HG03457 (cell line): Measurements from ENCODE around the gene SPPL2B.
"Not testable (repeated sequence)": the region's sequence is repeated elsewhere in the genome, so short reads cannot be mapped to it uniquely, and the experiment has no call there.

Experiments used
- ATAC-seq: cut with Tn5 transposase; IDR thresholded peaks from one replicate; pipeline ENCODE4 v1.9.1; 2021; ENCODE audit warnings: moderate number of reproducible peaks; ENCODE audit not compliant: unreplicated experiment

Gene SPPL2B

DNA sequence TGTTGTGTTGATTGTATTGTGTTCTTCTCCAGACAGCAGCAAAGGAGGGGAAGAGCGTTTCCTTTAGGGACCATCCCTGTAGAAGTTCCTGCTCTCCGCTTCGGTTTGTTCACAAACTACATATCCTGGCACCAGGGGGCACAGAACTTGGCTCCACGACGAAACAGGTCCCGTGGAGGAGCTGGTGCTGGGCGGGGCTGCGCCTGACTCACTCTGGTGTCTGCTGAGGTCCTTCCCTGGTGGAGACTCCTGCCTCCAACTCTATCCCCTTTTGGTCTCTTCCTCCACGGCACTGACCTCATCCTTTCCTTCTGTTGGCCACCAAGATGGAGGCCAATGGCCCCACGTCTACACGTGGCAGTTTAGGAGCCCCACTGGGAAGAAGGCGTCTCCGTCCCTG lies 46.3 kb downstream of the SPPL2B start:
- no peak for ATAC-seq

DNA sequence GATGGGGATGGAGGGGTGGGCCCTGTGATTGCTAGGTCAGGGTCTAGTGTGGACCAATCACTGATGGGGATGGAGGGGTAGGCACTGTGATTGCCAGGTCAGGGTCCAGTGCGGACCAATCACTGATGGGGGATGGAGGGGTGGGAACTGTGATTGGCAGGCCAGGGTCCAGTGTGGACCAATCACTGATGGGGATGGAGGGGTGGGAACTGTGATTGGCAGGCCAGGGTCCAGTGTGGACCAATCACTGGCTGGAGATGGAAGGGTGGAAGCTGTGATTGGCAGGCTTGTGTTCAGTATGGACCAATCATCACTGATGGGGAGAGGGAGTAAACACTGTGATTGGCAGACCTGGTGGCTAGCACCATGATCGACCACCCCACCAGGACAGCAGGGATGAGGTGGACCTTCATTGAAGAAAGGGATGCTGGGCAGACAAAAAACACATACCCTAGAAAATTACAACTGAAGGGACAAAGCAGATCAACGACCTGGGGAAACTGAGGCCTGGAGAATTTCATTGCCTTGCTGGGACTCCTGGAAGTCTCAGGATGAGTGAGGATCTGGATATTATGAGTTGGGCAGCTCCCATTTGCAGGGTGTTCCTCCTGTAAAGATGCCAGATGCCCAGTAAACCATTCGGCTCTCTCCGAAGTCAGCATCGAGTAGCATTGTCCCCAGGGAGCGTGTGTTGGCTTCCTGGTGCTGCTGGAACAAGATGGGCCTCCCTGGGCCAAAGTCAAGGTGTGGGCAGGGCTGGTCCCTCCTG lies 47.1 kb downstream of the SPPL2B start:
- ATAC-seq, result no peak

DNA sequence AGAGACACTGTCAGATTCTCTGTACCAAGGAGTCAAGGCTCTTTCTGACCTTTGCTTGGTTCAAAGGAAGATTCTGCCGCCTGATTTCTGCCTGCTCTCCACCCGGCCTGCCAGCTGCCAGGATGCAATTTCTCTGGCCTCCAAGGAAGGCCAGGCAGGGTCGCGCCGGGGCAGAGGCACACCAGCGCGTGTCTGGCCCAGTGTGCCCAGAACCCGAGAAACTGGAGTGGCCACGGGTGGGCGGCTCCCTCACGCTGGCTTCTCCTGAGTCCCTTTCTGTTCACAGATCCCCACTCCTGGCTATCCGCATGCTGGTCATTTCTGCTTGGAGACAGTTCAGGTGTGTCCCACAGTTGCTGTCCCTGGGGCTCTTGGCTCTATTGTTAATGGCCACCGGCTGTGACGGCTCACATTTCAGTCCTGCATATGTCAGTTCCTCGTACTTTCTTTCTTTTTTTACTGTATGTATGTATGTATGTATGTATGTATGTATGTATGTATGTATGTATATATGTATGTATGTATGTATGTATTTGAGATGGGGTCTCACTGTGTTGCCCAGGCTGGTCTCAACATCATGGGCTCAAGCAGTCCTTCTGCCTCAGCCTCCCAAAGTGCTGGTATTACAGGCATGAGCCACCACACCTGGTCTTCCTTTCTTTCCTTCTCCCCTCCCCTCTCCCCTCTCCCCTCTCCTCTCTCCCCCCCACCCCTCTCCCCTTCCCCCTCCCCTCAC lies 48.5 kb downstream of the SPPL2B start:
- no peak for ATAC-seq

DNA sequence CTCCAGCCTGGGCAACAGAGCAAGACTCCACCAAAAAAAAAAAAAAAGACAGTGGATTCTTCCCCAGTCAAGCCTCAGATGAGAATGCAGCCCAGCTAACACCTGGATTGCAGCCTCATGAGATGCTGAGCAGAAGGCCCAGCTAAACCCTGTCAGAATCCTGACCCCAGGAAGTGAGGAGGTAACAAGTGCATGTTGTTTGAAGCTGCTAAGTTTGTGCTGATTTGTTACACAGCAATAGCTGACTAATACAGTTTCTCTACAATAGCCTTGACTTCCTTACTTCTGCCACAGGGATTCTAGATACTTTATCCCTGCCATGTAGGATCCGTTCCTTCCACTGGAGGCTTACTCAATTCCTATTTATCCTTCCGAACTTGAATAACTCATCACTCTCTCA lies 52.1 kb downstream of the SPPL2B start:
- no peak for ATAC-seq

DNA sequence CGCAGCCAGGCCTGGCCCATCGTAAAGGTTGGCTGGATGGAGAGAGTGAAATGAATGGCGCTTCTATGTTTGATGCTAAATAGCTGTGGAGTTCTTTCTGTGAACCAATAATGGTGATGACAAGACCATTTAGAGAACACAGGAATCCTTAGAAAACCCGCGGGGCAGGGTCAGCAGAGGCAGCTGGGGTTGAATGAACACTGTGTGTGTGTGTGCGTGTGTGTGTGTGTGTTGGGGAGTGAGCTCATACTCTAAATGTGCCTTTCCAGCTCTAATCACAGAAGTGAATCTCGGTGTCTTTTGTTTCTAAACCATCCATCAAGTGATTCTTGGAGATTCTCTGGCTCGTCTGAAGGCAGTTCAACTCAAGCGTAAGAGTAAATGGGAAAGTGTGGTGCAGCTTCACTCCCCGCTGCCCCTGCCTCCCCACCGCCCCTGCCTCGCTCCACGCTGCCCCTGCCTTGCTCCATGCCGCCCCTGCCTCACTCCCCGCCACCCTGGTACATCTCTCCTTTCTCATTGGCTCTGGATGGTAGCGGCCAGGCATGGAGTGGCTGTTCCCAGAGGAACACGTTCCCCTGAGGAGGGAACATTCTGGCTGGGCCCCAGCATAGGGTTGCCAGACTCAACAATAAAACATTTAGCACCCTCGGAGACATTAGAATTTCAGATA lies 52.8 kb downstream of the SPPL2B start:
- ATAC-seq, result no peak

DNA sequence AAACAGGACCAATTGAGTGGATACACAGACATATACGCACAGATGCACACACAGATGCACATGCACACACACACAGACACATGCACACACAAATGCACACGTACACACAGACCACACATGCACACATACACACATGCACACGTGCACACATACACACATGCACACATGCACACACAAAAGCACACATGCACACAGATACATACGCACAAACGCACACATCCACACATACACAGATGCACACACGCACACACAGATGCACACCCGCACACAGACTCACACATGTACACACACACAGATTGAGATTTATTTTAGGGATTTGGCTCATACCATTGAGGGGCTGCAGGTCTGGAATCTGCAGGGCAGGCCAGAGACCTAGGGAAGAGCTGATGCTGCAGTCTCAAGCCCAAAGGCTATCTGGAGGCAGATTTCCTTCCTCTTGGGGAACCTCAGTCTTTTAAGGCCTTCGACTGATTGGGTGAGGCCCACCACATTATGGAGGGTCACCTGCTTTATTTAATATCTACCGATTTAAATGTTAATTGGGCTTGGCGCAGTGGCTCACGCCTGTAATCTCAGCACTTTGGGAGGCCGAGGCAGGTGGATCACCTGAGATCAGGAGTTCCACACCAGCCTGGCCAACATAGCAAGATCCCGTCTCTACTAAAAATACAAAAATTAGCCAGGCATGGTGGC lies 54.2 kb downstream of the SPPL2B start:
- no peak for ATAC-seq

DNA sequence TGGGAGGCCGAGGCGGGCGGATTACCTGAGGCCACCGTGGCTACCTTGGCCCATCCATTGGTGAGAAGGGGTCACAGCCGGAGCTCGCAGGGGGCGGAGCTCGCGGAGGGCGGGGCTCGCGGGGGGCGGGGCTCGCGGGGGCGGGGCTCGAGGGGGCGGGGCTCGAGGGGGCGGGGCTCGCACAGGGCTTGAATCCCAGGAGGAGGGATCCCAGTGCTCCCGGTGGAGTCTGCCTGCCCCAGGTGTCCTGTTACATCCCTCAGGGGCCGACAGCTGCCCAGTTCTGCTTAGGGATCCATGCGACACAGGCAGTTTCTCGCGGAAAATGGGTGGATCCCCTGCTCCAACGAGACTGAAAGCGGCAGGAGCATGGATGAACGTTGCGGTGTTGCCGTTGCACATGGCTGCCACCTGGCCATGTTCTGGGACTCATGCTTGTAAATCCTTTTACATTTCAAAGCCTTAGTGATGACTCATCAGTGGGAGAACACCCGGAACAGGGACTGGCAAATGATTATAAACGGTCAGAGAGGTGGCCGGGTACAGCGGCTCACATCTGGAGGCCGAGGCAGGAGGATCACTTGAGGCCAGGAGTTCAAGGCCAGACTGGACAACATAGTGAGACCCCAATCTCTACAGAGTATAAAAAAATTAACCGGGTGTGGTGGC lies 56.7 kb downstream of the SPPL2B start:
- ATAC-seq, result no peak

DNA sequence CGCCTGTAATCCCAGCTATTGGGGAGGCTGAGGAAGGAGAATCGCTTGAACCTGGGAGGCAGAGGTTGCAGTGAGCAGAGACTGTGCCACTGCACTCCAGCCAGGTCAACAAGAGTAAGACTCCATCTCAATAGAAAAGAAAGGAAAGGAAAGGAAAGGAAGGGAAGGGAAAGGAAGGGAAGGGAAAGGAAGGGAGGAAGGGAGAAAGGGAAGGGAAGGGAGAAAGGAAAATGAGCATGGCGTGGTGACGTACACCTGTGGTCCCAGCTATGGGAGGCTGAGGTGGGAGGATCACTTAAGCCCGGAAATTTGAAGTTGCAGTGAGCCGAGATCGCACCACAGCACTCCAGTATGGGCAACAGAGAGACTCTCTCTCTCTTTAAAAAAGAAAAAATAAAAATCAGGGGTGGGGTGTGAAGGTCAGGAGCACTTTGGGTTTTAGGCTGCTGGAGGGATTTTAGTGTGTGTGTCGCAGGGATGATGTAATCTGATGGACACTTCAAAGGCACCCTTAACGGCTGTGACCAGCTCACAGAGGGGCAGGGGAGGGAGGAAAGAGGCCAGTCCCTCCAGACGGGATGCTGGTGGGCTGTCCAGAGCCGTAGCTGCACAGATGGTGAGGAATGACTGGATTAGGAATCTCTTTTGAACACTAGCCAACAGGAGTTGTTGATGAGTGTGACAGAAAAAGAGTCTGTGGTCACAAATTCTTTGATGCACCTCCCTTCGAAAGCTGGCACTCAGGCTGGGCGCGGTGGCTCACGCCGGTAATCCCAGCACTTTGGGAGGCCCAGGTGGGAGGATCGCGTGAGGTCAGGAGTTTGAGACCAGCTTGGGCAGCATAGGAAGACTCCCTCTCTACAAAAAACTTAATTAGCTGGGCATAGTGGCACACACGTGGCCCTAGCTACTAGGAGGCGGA lies 59.1 kb downstream of the SPPL2B start:
- ATAC-seq, result no peak

DNA sequence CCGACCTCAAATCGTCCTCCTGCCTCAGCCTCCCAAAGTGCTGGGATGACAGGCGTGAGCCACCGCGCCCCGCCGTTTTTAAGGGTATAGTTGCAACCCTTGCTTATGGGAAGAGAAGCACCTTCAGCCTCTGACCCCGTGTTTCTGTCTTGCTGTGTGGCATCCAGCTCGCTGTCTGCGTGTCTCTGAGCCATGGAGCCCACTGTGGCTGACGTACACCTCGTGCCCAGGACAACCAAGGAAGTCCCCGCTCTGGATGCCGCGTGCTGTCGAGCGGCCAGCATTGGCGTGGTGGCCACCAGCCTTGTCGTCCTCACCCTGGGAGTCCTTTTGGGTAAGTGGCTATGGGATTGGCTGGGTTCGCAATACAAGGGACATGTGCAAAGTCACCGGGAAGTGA lies 61.1 kb downstream of the SPPL2B start:
- no peak for ATAC-seq

DNA sequence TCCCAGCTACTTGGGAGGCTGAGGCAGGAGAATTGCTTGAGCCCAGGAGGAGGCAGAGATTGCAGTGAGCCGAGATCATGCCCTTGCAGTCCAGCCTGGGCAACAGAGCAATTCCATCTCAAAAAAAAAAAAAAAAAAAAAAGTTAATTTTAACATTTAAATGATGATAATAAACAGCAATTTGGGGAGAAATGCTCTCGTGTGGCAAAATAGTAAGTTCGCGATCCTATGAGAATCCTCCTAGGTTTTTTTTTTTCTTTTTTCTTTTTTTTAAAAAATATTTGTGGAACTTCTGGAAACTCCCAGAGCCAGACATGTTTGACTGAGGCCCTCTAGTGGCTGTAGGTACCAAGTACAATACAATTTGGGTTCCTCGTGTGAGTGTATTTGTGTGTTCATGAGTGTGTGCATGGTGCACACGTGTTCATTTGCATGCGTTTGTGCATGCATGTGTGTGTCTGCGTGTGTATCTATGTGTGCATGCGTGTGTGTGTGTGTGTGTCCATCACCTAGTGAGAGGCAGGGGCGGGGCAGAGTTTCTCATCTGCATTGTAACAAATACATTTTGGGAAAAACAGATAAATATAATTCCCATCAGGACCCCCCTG lies 62.7 kb downstream of the SPPL2B start:
- no peak for ATAC-seq

DNA sequence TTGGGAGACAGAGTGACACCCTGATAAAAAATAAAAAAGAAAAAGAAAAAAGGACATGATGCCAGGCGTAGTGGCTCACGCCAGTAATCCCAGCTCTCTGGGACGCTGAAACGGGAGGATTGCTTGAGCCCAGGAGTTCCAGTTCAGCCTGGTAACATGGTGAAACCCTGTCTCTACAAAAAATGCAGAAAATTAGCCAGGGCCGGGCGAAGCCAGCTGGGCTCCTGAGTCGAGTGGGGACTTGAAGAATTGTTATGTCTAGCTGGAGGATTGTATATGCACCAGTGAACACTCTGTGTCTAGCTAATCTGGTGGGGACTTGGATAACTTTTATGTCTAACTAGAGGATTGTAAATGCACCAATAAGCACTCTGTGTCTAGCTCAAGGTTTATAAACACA lies 63.9 kb downstream of the SPPL2B start:
- ATAC-seq, result no peak

DNA sequence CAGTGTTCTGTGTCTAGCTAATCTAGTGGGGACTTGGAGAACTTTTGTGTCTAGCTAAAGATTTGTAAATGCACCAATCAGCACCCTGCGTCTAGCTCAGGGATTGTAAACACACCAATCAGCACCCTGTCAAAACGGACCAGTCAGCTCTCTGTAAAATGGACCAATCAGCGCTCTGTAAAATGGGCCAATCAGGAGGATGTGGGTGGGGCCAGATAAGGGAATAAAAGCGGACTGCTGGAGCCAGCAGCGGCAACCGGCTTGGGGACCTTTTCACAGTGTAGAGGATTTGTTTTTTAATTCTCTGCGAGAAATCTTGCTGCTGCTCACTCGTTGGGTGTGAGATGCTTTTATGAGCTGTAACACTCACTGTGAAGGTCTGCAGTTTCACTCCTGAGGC lies 64.4 kb downstream of the SPPL2B start:
- not testable (repeated sequence) for ATAC-seq

DNA sequence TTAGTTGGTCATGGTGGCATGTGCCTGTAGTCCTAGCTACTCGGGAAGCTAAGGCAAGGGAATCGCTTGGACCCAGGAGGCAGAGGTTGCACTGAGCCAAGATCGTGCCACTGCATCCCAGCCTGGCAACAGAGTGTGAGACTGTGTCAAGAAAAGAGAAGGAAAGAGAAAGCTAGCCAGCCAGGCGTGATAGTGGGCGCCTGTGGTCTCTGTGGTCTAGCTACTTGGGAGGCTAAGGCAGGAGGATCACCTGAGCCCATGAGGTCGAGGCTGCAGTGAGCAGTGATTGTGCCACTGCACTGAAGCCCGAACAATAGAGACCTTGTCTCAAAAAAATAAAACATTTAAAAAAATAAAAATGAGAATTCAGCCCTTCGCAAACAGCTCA lies 65.6 kb downstream of the SPPL2B start:
- no peak for ATAC-seq

DNA sequence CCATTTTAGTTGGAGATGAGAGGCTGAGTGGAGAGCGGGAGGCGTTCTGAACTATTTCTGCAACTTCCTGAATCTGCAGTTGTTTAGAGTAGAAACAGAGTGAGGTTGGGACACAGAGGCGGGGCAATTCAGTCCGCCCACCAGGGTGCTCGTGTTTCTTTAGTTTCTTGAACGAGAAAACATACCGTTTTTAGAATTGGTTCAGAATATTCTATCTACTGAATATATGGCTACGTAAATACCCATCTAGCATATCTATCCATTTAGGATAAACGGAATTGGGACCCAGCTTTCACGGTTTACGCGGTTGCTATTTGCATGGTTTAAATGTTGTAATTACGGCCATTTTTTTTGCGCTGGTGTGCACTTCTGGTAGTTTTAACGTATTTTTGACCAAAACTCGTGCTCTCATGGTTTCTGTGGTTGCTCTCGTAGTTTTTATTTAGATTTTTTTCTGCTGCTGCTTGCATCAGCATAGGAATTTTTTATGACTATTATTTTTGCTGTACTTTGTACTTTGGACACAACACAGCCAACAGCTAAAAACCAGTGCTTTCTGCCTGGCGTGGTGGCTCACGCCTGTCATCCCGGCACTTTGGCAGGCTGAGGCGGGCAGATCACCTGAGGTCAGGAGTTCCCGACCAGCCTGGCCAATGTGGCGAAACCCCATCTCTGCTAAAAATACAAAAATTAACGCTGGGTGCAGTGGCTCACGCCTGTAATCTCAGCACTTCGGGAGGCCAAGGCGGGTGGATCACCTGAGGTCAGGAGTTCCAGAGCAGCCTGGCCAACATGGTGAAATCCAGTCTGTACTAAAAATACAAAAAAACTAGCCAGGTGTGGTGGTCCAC lies 66.2 kb downstream of the SPPL2B start:
- no peak for ATAC-seq

DNA sequence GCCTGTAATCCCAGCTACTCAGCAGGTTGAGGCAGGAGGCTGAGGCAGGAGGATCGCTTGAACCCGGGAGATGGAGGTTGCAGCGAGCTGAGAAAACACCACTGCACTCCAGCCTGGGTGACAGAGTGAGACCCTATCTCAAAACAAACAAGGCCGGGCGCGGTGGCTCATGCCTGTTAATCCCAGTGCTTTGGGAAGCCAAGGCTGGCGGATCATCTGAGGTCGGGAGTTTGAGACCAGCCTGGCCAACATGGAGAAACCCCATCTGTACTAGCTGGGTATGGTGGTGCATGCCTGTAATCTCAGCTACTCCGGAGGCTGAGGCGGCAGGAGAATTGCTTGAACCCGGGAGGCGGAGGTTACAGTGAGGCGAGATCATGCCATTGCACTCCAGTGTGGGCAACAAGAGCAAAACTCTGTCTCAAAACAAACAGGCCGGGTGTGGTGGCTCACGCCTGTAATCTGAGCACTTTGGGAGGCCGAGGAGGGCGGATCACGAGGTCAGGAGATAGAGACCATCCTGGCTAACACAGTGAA lies 66.9 kb downstream of the SPPL2B start:
- not testable (repeated sequence) for ATAC-seq

DNA sequence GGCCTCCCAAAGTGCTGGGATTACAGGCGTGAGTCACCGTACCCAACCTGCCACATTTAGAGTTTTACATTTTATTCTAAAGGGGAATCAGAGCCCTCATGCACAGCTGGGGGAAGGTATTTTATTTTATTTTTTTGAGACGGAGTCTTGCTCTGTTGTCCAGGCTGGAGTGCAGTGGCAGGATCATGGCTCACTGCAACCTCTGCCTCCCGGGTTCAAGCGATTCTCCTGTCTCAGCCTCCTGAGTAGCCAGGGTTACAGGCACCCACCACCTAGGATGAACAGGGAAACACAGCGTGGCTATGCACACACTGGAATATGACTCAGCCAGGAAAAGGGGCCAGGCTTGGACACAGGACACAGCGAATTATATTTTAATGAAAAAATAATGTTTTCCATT lies 68.7 kb downstream of the SPPL2B start:
- ATAC-seq, result not testable (repeated sequence)

DNA sequence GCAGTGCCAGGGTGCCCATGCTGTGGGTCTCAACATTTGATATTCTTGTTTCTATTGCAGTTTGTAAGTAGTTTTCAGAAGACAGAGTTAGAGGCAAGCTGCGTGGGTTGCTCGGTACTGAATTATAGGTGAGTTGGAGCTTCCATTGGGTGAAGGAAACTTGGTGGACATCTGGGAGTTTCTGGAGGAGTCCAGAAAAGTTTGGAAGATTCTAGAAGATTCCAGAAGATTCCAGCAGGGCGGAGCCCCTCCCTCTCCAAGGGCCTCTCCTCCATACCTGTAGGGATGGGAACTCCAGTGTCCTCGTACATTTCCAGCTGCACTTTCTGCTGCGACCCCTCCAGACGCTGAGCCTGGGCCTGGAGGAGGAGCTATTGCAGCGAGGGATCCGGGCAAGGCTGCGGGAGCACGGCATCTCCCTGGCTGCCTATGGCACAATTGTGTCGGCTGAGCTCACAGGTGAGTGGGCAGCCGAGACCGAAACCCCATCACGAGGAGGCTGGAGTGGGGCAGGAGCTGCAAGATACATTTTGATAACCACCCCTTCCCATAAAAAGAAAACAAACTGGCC lies 70.3 kb downstream of the SPPL2B start:
- no peak for ATAC-seq

DNA sequence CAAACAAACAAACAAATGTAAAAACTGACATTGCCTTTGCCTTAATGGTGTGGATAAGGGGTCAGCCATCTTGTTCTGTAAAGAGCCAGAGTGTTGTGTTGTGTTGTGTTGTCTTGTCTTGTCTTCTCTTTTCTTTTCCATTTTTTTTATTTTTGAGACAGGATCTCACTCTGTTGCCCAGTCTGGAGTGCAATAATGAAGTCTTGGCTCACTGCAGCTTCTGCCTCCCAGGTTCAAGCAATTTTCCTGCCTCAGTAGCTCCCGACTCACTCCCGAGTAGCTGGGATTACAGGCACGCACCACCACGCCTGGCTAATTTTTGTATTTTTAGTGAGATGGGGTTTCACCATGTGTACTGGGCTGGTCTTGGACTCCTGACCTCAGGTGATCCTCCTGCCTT lies 71.1 kb downstream of the SPPL2B start:
- ATAC-seq, result no peak
